HFFc6 (cell line): ENCODE data around the gene EIF4G3. TPM values are rescaled to one million over a fixed set of nuclear protein-coding genes. Genes with fewer than 3 reads are reported as not detected.

ENCODE experiments used
- DNase-seq: peaks from one replicate; pipeline ENCODE4 v3.0.0-alpha.2; 2018
- H3K27ac Mint-ChIP-seq: 2 replicates; pipeline ENCODE4 v1.8.0; 2020; ENCODE audit warnings: mild to moderate bottlenecking, mixed read lengths
- H3K27me3 Mint-ChIP-seq: 2 replicates; pipeline ENCODE4 v1.8.0; 2021; ENCODE audit warnings: mild to moderate bottlenecking, moderate library complexity, mixed read lengths; ENCODE audit not compliant: insufficient read depth
- H3K36me3 Mint-ChIP-seq: 2 replicates; pipeline ENCODE4 v1.8.0; 2021; ENCODE audit warnings: low read depth, mixed read lengths
- H3K4me1 Mint-ChIP-seq: 2 replicates; pipeline ENCODE4 v1.8.0; 2020; ENCODE audit warnings: low read depth, mixed read lengths
- H3K4me3 Mint-ChIP-seq: 2 replicates; pipeline ENCODE4 v1.8.0; 2020; ENCODE audit warnings: mild to moderate bottlenecking, moderate library complexity, mixed read lengths
- H3K9me3 Mint-ChIP-seq: 2 replicates; pipeline ENCODE4 v1.8.0; 2020; ENCODE audit warnings: mild to moderate bottlenecking, mixed read lengths
- total RNA-seq, 6 experiments: library from RNA; stranded (reverse); fragmentation: NEBNext Ultra II Directional; extraction: Animal tissue kit (Norgen Biotek cat#: 25700); gene quantifications; 2 replicates in 1 of 6; 3 replicates in 5 of 6; pipeline ENCODE4 v1.2.3, GENCODE V29; 2021
- TF ChIP-seq, protein P1 (sequence below): fragments of 200-600 bp; sonication (generic); IDR thresholded peaks from 2 replicates; pipeline ENCODE4 v1.5.0; 2021; ENCODE audit warnings: antibody characterized with exemption, mild to moderate bottlenecking

The EIF4G3 gene
- total RNA-seq, 6 experiments from 2014 or later, result 79.5 to 88.6 (median 82.0) TPM

GRCh38 chr1:20900056-20900455 lies 276.6 kb downstream of the EIF4G3 start:
- H3K36me3 Mint-ChIP-seq, result peaks cover 14% of the 10 kb centered on the region
- H3K27ac Mint-ChIP-seq, result no peak overlapping the region
- no peaks in the 10 kb centered on the region for H3K27me3 Mint-ChIP-seq
- H3K4me1 Mint-ChIP-seq, result peaks cover 8% of the 10 kb centered on the region
- TF ChIP-seq, protein P1, sequence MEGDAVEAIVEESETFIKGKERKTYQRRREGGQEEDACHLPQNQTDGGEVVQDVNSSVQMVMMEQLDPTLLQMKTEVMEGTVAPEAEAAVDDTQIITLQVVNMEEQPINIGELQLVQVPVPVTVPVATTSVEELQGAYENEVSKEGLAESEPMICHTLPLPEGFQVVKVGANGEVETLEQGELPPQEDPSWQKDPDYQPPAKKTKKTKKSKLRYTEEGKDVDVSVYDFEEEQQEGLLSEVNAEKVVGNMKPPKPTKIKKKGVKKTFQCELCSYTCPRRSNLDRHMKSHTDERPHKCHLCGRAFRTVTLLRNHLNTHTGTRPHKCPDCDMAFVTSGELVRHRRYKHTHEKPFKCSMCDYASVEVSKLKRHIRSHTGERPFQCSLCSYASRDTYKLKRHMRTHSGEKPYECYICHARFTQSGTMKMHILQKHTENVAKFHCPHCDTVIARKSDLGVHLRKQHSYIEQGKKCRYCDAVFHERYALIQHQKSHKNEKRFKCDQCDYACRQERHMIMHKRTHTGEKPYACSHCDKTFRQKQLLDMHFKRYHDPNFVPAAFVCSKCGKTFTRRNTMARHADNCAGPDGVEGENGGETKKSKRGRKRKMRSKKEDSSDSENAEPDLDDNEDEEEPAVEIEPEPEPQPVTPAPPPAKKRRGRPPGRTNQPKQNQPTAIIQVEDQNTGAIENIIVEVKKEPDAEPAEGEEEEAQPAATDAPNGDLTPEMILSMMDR, result no peak
- H3K4me3 Mint-ChIP-seq, result no peak overlapping the region
- DNase-seq, result no peak
- H3K9me3 Mint-ChIP-seq, result no peaks in the 10 kb centered on the region

- H3K9me3 Mint-ChIP-seq, result no peaks in the 10 kb centered on the region
- peaks cover 15% of the 10 kb centered on the region for H3K4me1 Mint-ChIP-seq
- DNase-seq, result no peak
- H3K27me3 Mint-ChIP-seq, result no peaks in the 10 kb centered on the region
- TF ChIP-seq, protein P1, result no peak
- no peak overlapping the region for H3K27ac Mint-ChIP-seq
- H3K36me3 Mint-ChIP-seq, result peaks cover 10% of the 10 kb centered on the region
- no peak overlapping the region for H3K4me3 Mint-ChIP-seq
These were observed 277.3 kb downstream of the EIF4G3 start for GRCh38 chr1:20899154-20899972.

DNA sequence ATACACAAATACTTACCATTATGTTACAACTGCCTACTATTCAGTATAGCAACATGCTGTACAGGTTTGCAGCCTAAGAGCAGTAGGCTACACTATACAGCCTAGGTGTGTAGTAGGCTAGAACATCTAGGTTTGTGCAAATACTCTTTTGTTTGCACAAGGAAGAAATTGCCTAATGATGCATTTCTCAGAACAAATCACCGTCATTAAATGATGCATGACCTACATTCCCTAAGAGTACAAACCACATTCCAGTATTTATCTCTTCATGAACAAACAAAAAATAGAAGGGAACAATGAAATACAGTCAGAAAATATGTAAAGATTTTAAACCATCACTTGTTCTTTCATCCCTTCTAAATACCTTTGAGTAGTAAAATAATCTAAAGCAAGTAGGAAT lies 279.9 kb downstream of the EIF4G3 start:
- H3K4me1 Mint-ChIP-seq, result peaks cover 22% of the 10 kb centered on the region
- H3K36me3 Mint-ChIP-seq, result peaks cover 10% of the 10 kb centered on the region
- peak; percentile 11 for DNase-seq
- TF ChIP-seq, protein P1, result no peak
- H3K9me3 Mint-ChIP-seq, result no peaks in the 10 kb centered on the region
- no peak overlapping the region for H3K4me3 Mint-ChIP-seq
- H3K27ac Mint-ChIP-seq, result peak overlapping the region; percentile 15; the same call in 1 of the 2 replicates
- H3K27me3 Mint-ChIP-seq, result no peaks in the 10 kb centered on the region

DNA sequence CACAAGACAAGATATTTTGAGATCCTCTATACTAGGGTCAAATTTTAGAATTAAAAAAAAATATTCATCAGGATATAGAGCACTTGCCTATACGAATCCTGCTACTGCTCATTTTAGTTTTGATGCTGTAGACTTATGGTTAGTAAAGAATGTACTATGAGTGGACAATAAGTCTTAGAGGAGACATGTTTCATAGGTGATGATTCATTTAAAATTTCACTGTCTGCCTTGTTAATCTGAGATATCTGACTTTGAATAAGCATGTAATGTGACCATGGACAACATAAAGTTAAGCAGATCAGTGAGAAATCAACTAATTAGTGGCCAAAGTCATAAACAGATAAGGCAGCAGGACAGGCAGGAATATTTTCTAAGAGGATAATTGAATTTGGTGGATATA lies 282.8 kb downstream of the EIF4G3 start:
- DNase-seq, result no peak
- TF ChIP-seq, protein P1, result no peak
- Mint-ChIP-seq H3K4me1 (peaks cover 22% of the 10 kb centered on the region), H3K27ac (no peak overlapping the region), H3K27me3 (no peaks in the 10 kb centered on the region), H3K36me3 (peaks cover under 1% of the 10 kb centered on the region), H3K4me3 (no peak overlapping the region), H3K9me3 (no peaks in the 10 kb centered on the region)

GRCh38 chr1:20891091-20891490 lies 285.6 kb downstream of the EIF4G3 start:
- no peak for DNase-seq

More at GRCh38 chr1:20891091-20891490, 285.6 kb downstream of the EIF4G3 start:
- Mint-ChIP-seq H3K4me1 (peaks cover 15% of the 10 kb centered on the region), H3K27me3 (no peaks in the 10 kb centered on the region), H3K9me3 (no peaks in the 10 kb centered on the region), H3K36me3 (no peaks in the 10 kb centered on the region; the same call in none of the 2 replicates), H3K27ac (no peak overlapping the region), H3K4me3 (no peak overlapping the region)
- TF ChIP-seq, protein P1, result no peak
